ENCODE data around the gene CLTCL1. TPM values are rescaled to one million over a fixed set of nuclear protein-coding genes. Genes with fewer than 3 reads are reported as not detected.

CLTCL1 gene
- total and polyA plus RNA-seq, 9 of the 15 experiments (the other 6 are each of a cell fraction or from before 2014, with no cell fraction given): 1.1 to 11.7 (median 5.0) TPM

DNA sequence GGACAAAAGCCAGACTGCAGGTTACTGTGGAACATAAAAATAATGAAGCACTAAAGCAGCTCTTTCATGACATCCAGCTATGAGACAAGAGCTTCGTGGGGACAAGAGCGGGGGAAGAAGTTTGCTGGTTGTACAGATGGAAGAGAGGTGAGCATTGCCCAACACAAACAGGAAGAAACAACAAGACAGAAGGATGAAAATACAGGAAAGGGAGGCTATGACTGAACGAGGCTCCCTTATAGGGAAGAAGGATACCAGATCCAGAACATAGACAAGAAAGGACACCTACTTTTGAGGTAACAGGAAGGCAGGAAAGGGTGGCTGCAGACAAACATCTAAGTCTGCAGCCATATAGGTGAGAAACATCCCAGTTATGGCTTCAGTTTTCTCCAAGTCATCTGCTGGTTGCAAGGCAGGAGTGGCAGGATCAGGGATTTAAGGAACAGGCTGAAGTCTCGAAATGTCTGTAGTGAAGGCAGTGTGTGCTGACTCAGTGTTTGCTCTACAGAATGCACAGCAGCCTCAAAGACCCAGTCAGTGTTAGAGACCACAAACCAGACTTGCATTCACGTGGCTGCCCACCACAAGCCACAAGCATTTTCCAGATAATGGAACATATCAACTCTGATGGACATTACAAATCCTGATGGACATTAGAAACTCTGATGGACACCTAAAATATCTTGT is 1.9 kb downstream of the CLTCL1 start (continued):
- TF ChIP-seq TOE1 (IDR thresholded peaks at IDR 0.05; ENCODE audit: borderline replicate concordance): no peak
- TF ChIP-seq TOE1 (CRISPR knock-in tag; IDR thresholded peaks at IDR 0.05; ENCODE audit: borderline replicate concordance, low read depth): 0 out of 2 replicates have a peak, but pooled peaks have one; percentile 12
- peak; percentile 29; the same call in 1 of the 2 replicates for TF ChIP-seq SMARCE1 (IDR thresholded peaks at IDR 0.05)
- TF ChIP-seq ZNF316 (IDR thresholded peaks at IDR 0.05): peak; percentile 95
- no peak for TF ChIP-seq MEF2A (IDR thresholded peaks at IDR 0.05; ENCODE audit: control insufficient read depth, low read depth, low read length)
- TF ChIP-seq ZKSCAN3 (CRISPR knock-in tag; IDR thresholded peaks at IDR 0.05): no peak
- no peak for TF ChIP-seq ZNF140 (CRISPR knock-in tag; IDR thresholded peaks at IDR 0.05)
- no peak for TF ChIP-seq ATF1 (CRISPR knock-in tag; IDR thresholded peaks at IDR 0.05)
- 0 out of 2 replicates have a peak, but pooled peaks have one; percentile 9 for TF ChIP-seq ATF1 (tag; IDR thresholded peaks at IDR 0.05)
- no peak for TF ChIP-seq ZNF23 (CRISPR knock-in tag; IDR thresholded peaks at IDR 0.05)
- no peak for TF ChIP-seq STAG1 (CRISPR knock-in tag; IDR thresholded peaks at IDR 0.05; ENCODE audit: borderline replicate concordance)
- no peak for TF ChIP-seq BCL6 (CRISPR knock-in tag; IDR thresholded peaks at IDR 0.05)
- no peak for TF ChIP-seq KAT2B (IDR thresholded peaks at IDR 0.05; ENCODE audit: low read depth, low read length)
- no peak for TF ChIP-seq ZNF184 (CRISPR knock-in tag; IDR thresholded peaks at IDR 0.05)
- TF ChIP-seq ZNF707 (CRISPR knock-in tag; conservative IDR thresholded peaks at IDR 0.05): no peak
- no peak for TF ChIP-seq FOXA1 (IDR thresholded peaks at IDR 0.05; ENCODE audit: borderline replicate concordance)
- TF ChIP-seq RBM15 (IDR thresholded peaks at IDR 0.05; ENCODE audit: insufficient read depth, low read length): no peak
- TF ChIP-seq SREBF2 (CRISPR knock-in tag; IDR thresholded peaks at IDR 0.05): no peak
- TF ChIP-seq SMARCC2 (IDR thresholded peaks at IDR 0.05; ENCODE audit: low read depth): no peak
- no peak for TF ChIP-seq POU5F1 (IDR thresholded peaks at IDR 0.05; ENCODE audit: borderline replicate concordance, low read depth, low read length, partially characterized antibody)
- TF ChIP-seq PTRF (tag; IDR thresholded peaks at IDR 0.05): no peak
- no peak for TF ChIP-seq CHD2 (IDR thresholded peaks at IDR 0.05; ENCODE audit: low read depth, low read length)
- TF ChIP-seq YBX1 (IDR thresholded peaks at IDR 0.05): no peak
- TF ChIP-seq, protein P1, sequence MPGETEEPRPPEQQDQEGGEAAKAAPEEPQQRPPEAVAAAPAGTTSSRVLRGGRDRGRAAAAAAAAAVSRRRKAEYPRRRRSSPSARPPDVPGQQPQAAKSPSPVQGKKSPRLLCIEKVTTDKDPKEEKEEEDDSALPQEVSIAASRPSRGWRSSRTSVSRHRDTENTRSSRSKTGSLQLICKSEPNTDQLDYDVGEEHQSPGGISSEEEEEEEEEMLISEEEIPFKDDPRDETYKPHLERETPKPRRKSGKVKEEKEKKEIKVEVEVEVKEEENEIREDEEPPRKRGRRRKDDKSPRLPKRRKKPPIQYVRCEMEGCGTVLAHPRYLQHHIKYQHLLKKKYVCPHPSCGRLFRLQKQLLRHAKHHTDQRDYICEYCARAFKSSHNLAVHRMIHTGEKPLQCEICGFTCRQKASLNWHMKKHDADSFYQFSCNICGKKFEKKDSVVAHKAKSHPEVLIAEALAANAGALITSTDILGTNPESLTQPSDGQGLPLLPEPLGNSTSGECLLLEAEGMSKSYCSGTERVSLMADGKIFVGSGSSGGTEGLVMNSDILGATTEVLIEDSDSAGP (CRISPR knock-in tag; IDR thresholded peaks at IDR 0.05): no peak
- TF ChIP-seq EHMT2 (IDR thresholded peaks at IDR 0.05): no peak
- 0 out of 2 replicates have a peak, but pooled peaks have one; percentile 10 for TF ChIP-seq SMC3 (conservative IDR thresholded peaks at IDR 0.05; ENCODE audit: insufficient read depth, low read depth, low read length)
- peak; percentile 89; the same call in 1 of the 2 replicates for TF ChIP-seq BACH1 (tag; IDR thresholded peaks at IDR 0.05)
- no peak for TF ChIP-seq ZNF583 (CRISPR knock-in tag; IDR thresholded peaks at IDR 0.05)
- no peak for TF ChIP-seq RUNX1 (IDR thresholded peaks at IDR 0.05; ENCODE audit: low read depth)
- no peak for TF ChIP-seq TCFL5 (CRISPR knock-in tag; conservative IDR thresholded peaks at IDR 0.05)
